GM12872 (cell line): ENCODE results near the gene NCK2.

Source experiments
- CTCF ChIP-seq: IDR thresholded peaks from 3 replicates; pipeline ENCODE4 v1.5.1; 2011; ENCODE audit warnings: low read depth, mild to moderate bottlenecking, low read length, moderate library complexity; ENCODE audit not compliant: insufficient read depth

Gene NCK2

DNA sequence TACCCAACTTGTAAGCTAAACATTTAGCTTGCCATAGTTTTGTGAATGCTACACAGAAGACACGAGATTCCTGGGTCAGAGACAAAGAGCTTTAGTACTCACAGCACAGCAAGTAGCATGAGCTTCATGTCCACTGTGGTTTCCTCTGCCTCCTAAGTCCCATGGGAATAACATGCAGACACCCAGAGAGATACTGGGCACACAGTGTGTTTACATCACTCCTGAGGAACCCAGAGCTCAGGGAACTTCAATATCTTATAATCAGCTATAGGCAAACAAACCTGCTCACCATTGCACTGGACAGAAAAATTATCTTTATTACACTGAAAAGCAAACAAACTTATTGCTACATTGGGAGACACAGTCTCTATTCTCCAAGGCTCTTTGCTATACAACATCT is 14.5 kb upstream of the NCK2 start:
- TF ChIP-seq CTCF: no peak

- no peak for TF ChIP-seq CTCF
Observed at GRCh38 chr2:105731511-105731910, 13.2 kb upstream of the NCK2 start.

DNA sequence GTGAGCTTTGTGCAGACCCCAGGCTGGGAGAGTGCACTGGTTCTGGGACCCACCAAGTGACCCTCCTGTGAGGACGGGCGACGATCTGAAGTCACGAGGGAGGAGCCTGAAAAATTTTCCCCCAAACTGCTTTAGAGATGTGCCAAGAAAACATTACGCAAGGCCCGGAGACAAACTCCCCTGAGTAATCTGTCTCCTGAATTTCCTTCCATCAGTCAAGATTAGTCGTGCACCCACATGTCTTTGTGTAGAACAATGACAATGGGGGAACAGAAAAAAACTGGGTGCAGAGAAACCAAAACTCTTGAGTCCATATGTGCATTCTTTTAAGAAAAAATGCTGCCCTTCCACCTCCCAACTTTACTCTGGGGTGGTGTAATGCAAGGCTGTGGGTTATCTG is 12.6 kb upstream of the NCK2 start:
- TF ChIP-seq CTCF: no peak

DNA sequence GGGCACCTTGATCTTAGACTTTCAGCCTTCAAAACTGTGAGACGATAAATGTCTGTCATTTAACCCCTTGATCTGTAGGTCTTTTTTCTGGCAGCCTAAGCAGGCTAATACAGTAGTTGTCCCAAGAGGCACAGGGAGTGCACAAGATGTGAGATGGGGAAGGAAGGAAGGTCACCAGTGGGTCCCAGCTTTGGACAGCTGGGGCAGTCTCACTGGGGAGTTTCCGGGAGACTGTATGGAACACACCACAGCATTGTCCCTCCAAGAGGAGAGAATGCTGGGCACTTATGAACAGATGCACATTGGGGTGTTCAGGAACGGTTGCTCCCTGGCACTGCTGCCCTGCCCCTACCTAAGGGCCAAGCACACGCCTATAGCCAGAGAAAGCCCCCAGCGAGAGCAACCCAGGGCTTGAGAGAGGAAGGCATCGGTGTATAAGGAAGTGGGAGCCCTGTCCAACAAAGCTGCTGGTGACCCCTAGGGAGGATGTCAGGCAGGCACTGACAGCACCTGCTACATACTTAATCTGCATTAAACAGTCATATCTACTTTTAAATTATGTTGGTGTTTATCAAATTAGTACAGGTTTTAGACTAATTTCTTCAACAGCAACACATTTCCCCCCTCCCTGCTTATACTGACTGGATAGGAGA is 11.6 kb upstream of the NCK2 start:
- no peak for TF ChIP-seq CTCF

DNA sequence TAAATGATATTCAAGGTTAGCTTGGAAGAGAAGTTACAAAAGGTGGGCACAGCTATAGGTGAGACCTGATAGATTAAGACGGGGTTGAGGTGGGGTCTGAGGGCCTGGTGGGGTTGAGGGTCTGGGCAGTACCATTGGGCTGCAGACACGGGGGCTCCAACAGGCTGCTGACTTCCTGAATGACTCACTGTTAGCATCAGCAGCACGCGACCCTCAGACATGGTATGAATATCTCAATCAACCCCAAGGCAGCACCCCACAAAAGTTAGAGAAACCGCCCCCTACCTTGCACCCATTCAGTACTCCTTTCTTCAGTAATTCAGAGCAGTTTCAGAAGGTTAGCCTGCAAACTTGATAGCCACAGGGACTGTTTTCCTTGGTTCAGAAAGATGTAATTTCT is 10.8 kb upstream of the NCK2 start:
- TF ChIP-seq CTCF: no peak

- TF ChIP-seq CTCF: no peak
Observed at GRCh38 chr2:105734762-105735538, 9.8 kb upstream of the NCK2 start.

GRCh38 chr2:105736145-105736544 is 8.6 kb upstream of the NCK2 start:
- TF ChIP-seq CTCF: no peak
